NCI-H2196 (cell line): Measurements from ENCODE around the gene CGB1.
"Not testable (repeated sequence)": the region's sequence is repeated elsewhere in the genome, so short reads cannot be mapped to it uniquely, and the experiment has no call there.

Experiments
- DNase-seq: peaks from one replicate; lab custom pipeline; 2025; ENCODE audit not compliant: unreplicated experiment; lab: John Stamatoyannopoulos, UW

Gene CGB1

GRCh38 chr19:49058562-49058961 is 21.9 kb upstream of the CGB1 start:
- DNase-seq, result no peak

- peak; percentile 44 for DNase-seq
Measured at GRCh38 chr19:49057636-49058234, 21.0 kb upstream of the CGB1 start, which contains the start of gene CGB7. CGB7 (minus strand) TSS chr19:49057749; CDS start chr19:49055375, 2,374 bp downstream.

- not testable (repeated sequence) for DNase-seq
Measured at GRCh38 chr19:49056902-49057596, 20.4 kb upstream of the CGB1 start.

- peak; percentile 59 for DNase-seq
Measured at GRCh38 chr19:49056101-49056901, 19.6 kb upstream of the CGB1 start.

GRCh38 chr19:49050376-49051033 is 13.8 kb upstream of the CGB1 start:
- not testable (repeated sequence) for DNase-seq

GRCh38 chr19:49049834-49050233 is 13.1 kb upstream of the CGB1 start:
- not testable (repeated sequence) for DNase-seq

- DNase-seq, result not testable (repeated sequence)
Measured at GRCh38 chr19:49049011-49049410, 12.3 kb upstream of the CGB1 start, which contains the start of gene CGB8. CGB8 (minus strand) TSS chr19:49049111; CDS start chr19:49048739, 372 bp downstream.

- DNase-seq, result not testable (repeated sequence)
Measured at GRCh38 chr19:49043548-49043947, 6.9 kb upstream of the CGB1 start, which contains the start of gene CGB5. CGB5 (plus strand) TSS chr19:49043848; CDS start chr19:49044210, 362 bp downstream.

- DNase-seq, result not testable (repeated sequence)
Measured at GRCh38 chr19:49042666-49043065, 6.0 kb upstream of the CGB1 start.

- no peak for DNase-seq
Measured at GRCh38 chr19:49042177-49042576, 5.5 kb upstream of the CGB1 start.

- not testable (repeated sequence) for DNase-seq
Measured at GRCh38 chr19:49039736-49040135, 3.0 kb upstream of the CGB1 start.

GRCh38 chr19:49038557-49039276 is 2.0 kb upstream of the CGB1 start:
- DNase-seq, result not testable (repeated sequence)

GRCh38 chr19:49038111-49038510 is 1.4 kb upstream of the CGB1 start:
- not testable (repeated sequence) for DNase-seq

- peak; percentile 3 for DNase-seq
Measured at GRCh38 chr19:49031642-49032301, 4.9 kb downstream of the CGB1 start, which contains the start of gene CGB2. CGB2 (plus strand) TSS chr19:49031890; CDS start chr19:49032096, 206 bp downstream.

- DNase-seq, result not testable (repeated sequence)
Measured at GRCh38 chr19:49030323-49030722, 6.4 kb downstream of the CGB1 start.

- DNase-seq, result not testable (repeated sequence)
Measured at GRCh38 chr19:49029749-49030148, 6.9 kb downstream of the CGB1 start.

- not testable (repeated sequence) for DNase-seq
Measured at GRCh38 chr19:49028686-49029085, 8.0 kb downstream of the CGB1 start.

- DNase-seq, result not testable (repeated sequence)
Measured at GRCh38 chr19:49025599-49025998, 11.1 kb downstream of the CGB1 start.

GRCh38 chr19:49025088-49025487 is 11.6 kb downstream of the CGB1 start:
- DNase-seq, result not testable (repeated sequence)
